LNCaP clone FGC (cell line): ENCODE data around the gene VAV2.

ENCODE experiments used
- DNase-seq: peaks from one replicate; pipeline ENCODE4 v3.0.0-alpha.2; 2011; ENCODE audit warnings: low read depth
- H3K4me3 ChIP-seq: 2 replicates; pipeline ENCODE4 v1.5.1; 2011; ENCODE audit warnings: mild to moderate bottlenecking, low read depth, low read length, control low read depth
- CTCF ChIP-seq: IDR thresholded peaks from 2 replicates; pipeline ENCODE4 v1.5.1; 2012; ENCODE audit warnings: mild to moderate bottlenecking; ENCODE audit not compliant: control insufficient read depth, insufficient read depth; ENCODE audit errors: extremely low read depth

VAV2 gene

GRCh38 chr9:133986061-133986460 lies 6.1 kb downstream of the VAV2 start:
- no peak for DNase-seq
- H3K4me3 ChIP-seq, result no peak overlapping the region
- TF ChIP-seq CTCF, result no peak

DNA sequence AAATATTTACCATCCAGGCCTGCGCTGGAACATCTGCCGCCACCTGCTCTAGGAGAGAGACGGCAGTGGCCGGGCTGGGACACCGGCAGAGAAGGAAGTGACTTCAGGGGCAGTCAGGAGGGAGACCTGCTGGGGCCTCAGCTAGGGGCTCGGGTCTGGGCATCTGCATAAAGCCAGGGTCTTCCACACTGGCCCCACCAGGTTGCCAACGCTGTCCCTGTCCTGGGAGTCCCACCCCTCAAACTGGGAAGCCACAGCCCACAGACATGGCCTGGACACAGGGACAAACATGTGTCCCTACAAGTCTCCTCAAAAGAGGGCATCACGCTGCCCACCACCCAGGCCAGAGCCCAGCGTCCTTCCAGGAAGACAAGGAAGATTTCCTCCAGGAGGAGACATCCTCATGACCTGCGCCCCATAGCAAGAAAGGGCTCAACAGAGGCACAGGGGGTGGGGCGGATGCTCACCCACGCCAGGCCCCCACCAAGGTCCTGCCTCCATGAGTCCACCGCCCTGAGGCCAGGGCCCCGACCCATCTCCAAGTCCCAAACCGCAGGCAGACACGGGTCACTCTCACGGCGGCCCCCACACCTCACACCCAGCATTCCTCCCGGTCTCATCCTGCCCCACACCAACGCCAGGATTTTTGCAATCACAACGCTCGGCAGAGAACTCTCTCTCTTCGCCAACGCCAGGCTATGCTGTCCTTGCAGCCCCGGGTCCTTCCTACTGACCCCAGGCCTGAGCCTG lies 9.0 kb downstream of the VAV2 start:
- no peak for TF ChIP-seq CTCF
- DNase-seq, result no peak
- no peak overlapping the region for H3K4me3 ChIP-seq

DNA sequence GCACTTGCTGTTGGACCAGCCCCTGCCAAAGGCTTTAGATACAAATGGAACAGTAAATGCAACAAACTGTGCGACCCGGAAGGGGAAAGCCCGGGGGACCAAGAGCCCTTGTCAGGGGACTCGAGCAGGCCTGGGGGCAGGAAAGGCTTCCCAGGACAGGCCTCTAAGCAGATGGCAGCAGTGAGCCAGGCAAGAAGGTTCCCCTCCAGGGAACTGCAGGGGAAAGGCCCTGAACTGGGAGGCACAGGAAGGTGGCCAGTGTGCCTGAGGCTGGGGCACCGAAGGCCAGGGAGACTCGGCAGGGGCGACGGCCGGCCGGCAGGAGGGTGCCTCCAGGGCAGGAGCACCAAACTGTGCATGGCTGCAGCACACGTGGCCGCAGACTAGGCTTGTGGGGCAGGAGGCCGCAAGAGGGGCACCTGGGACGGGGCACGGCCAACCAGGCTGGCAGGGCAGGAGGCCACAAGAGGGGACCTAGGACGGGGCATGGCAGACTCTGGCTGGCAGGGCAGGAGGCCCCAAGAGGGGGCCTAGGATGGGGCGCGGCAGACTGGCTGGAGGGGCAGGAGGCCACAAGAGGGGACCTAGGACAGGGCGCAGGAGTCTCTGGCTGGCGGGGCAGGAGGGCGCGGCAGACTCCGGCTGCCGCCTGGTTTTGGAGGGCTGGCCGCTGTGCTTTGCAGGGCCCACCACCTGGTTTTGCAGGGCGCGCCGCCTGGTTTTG lies 10.0 kb downstream of the VAV2 start:
- no peak for TF ChIP-seq CTCF
- no peak overlapping the region for H3K4me3 ChIP-seq
- DNase-seq, result no peak

- H3K4me3 ChIP-seq, result no peak overlapping the region
- no peak for TF ChIP-seq CTCF
- DNase-seq, result no peak
Measured at GRCh38 chr9:133981589-133981957, 10.6 kb downstream of the VAV2 start.

DNA sequence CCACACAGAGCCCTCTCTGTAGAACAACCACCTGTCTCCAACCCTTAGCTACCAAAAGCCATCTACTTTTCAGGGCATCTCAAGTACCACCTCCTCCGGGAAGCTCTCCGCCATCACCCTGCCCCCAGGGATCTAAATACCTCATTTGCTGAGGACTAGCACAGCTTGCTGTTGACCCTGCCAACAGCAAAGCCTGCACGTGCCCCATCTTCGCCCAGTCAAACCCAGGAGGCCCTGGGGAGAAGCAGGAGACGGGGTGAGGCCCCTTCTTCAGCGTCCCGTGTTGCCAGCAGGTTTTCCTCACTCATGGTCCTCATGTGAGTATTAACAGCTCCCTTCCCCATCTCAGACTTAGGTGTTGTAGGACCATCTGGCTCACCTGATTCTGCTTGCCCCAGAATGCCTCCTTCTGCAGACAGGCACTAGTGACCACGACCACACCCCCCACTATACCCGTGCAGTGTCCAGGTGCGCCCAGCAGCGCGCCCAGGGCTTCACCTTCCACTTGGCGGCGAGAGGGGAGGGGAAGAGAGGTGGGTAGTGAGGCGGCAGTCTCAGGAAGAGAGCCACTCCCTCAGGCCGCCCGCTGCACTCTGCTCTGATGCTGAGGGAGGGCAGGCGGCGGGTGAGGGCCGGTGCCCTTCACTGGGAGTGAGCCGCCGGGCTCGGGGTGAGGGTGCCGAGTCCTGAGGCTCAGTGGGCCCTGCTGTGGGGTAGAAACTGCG lies 11.1 kb downstream of the VAV2 start:
- DNase-seq, result no peak
- H3K4me3 ChIP-seq, result no peak overlapping the region
- TF ChIP-seq CTCF, result no peak

- H3K4me3 ChIP-seq, result no peak overlapping the region
- TF ChIP-seq CTCF, result no peak
- no peak for DNase-seq
Measured at GRCh38 chr9:133979921-133980863, 11.9 kb downstream of the VAV2 start.
